Neural progenitor cell (in vitro differentiated cells): ENCODE results near the gene ZNF511. TPM values are rescaled to one million over a fixed set of nuclear protein-coding genes. Genes with fewer than 3 reads are reported as not detected.

Experiments
- DNase-seq: peaks from one replicate; pipeline ENCODE4 v3.0.0-alpha.2; 2016; ENCODE audit warnings: low spot score
- H2AFZ ChIP-seq: fragments of 200-600 bp; sonication (generic); replicated peaks from 2 replicates; pipeline ENCODE4 v1.6.1; 2016; ENCODE audit warnings: antibody characterized with exemption
- H3F3A ChIP-seq: fragments of 200-600 bp; sonication (generic); 2 replicates; pipeline ENCODE4 v1.6.1; 2016; ENCODE audit warnings: antibody characterized with exemption, low read depth
- H3K27ac ChIP-seq: fragments of 200-600 bp; sonication (generic); 2 replicates; pipeline ENCODE4 v1.5.1; 2016; ENCODE audit warnings: mild to moderate bottlenecking
- H3K27me3 ChIP-seq: fragments of 200-600 bp; sonication (generic); 2 replicates; pipeline ENCODE4 v1.6.1; 2016; ENCODE audit warnings: mild to moderate bottlenecking, moderate library complexity
- H3K36me3 ChIP-seq: fragments of 200-600 bp; sonication (generic); 2 replicates; pipeline ENCODE4 v1.5.1; 2016
- H3K4me1 ChIP-seq: fragments of 200-600 bp; sonication (generic); 2 replicates; pipeline ENCODE4 v1.6.1; 2016; ENCODE audit warnings: mixed run types
- H3K4me2 ChIP-seq: fragments of 200-600 bp; sonication (generic); 2 replicates; pipeline ENCODE4 v1.6.1; 2016
- H3K4me3 ChIP-seq: fragments of 200-600 bp; sonication (generic); 2 replicates; pipeline ENCODE4 v1.5.1; 2016
- H3K79me2 ChIP-seq: fragments of 200-600 bp; sonication (generic); 2 replicates; pipeline ENCODE4 v1.6.1; 2016; ENCODE audit warnings: low read depth
- H3K9ac ChIP-seq: fragments of 200-600 bp; sonication (generic); 2 replicates; pipeline ENCODE4 v1.6.1; 2016
- H3K9me3 ChIP-seq: fragments of 200-600 bp; sonication (generic); 2 replicates; pipeline ENCODE4 v1.5.1; 2016; ENCODE audit warnings: low read depth
- H4K20me1 ChIP-seq: fragments of 200-600 bp; sonication (generic); 2 replicates; pipeline ENCODE4 v1.6.1; 2016; ENCODE audit warnings: low read depth
- H3K27ac Mint-ChIP-seq: 3 replicates; pipeline ENCODE4 v1.8.0; 2021; ENCODE audit warnings: mixed read lengths
- H3K27me3 Mint-ChIP-seq: 2 replicates; pipeline ENCODE4 v1.8.0; 2022; ENCODE audit warnings: low read depth, mild to moderate bottlenecking, inconsistent platforms, moderate library complexity, mixed read lengths; ENCODE audit not compliant: insufficient read depth
- H3K36me3 Mint-ChIP-seq: 3 replicates; pipeline ENCODE4 v1.8.0; 2021; ENCODE audit warnings: mixed read lengths
- H3K4me1 Mint-ChIP-seq: 3 replicates; pipeline ENCODE4 v1.8.0; 2021; ENCODE audit warnings: mixed read lengths
- H3K4me3 Mint-ChIP-seq: 3 replicates; pipeline ENCODE4 v1.8.0; 2021; ENCODE audit warnings: mild to moderate bottlenecking, moderate library complexity, mixed read lengths
- H3K9me3 Mint-ChIP-seq: 3 replicates; pipeline ENCODE4 v1.8.0; 2020; ENCODE audit warnings: mixed read lengths
- CTCF ChIP-seq: fragments of 200-600 bp; sonication (generic); IDR thresholded peaks from 2 replicates; pipeline ENCODE4 v1.5.1; 2017; ENCODE audit warnings: antibody characterized with exemption, mild to moderate bottlenecking
- EZH2 ChIP-seq: fragments of 200-600 bp; sonication (generic); IDR thresholded peaks from 2 replicates; pipeline ENCODE4 v1.6.1; 2017; ENCODE audit warnings: antibody characterized with exemption, mild to moderate bottlenecking, moderate library complexity
- EZH2phosphoT487 ChIP-seq: fragments of 200-600 bp; sonication (generic); IDR thresholded peaks from 2 replicates; pipeline ENCODE4 v1.6.1; 2017; ENCODE audit warnings: antibody characterized with exemption
- total RNA-seq: library from RNA; depleted of rRNA; stranded (reverse); fragments of >200 nt; gene quantifications from 2 replicates; pipeline ENCODE4 v1.2.3, GENCODE V29; 2015; ENCODE audit warnings: low replicate concordance

ZNF511 gene
- total RNA-seq, 1 donor from 2014 or later: 44.4 TPM

GRCh38 chr10:133314911-133315310, 6.2 kb downstream of the ZNF511 start:
- H3K27ac Mint-ChIP-seq: no peak overlapping the region
- Histone ChIP-seq H3K27me3 (peaks cover 12% of the 10 kb centered on the region), H3K27ac (no peak overlapping the region), H3K36me3 (no peaks in the 10 kb centered on the region), H2AFZ (no peak overlapping the region), H3F3A (peaks cover 8% of the 10 kb centered on the region), H3K4me1 (no peaks in the 10 kb centered on the region), H3K4me3 (no peak overlapping the region), H4K20me1 (peaks cover 3% of the 10 kb centered on the region), H3K4me2 (no peak overlapping the region), H3K9ac (no peak overlapping the region), H3K9me3 (no peaks in the 10 kb centered on the region), H3K79me2 (no peaks in the 10 kb centered on the region)
- peaks cover 10% of the 10 kb centered on the region for H3K36me3 Mint-ChIP-seq
- H3K27me3 Mint-ChIP-seq: peaks cover 5% of the 10 kb centered on the region
- no peak for DNase-seq
- H3K9me3 Mint-ChIP-seq: no peaks in the 10 kb centered on the region
- TF ChIP-seq EZH2phosphoT487 (no peak), CTCF (no peak), EZH2 (no peak)
- H3K4me1 Mint-ChIP-seq: peaks cover 9% of the 10 kb centered on the region
- H3K4me3 Mint-ChIP-seq: no peak overlapping the region

- no peak overlapping the region for H3K27ac Mint-ChIP-seq
- no peak overlapping the region for H2AFZ ChIP-seq
- H3K36me3 ChIP-seq: no peaks in the 10 kb centered on the region
- peaks cover 9% of the 10 kb centered on the region for H3K4me1 Mint-ChIP-seq
- H3K4me2 ChIP-seq: no peak overlapping the region
- peaks cover 8% of the 10 kb centered on the region for H3F3A ChIP-seq
- no peaks in the 10 kb centered on the region for H3K4me1 ChIP-seq
- DNase-seq: no peak
- H3K4me3 Mint-ChIP-seq: no peak overlapping the region
- peaks cover 4% of the 10 kb centered on the region for H3K9me3 Mint-ChIP-seq
- H3K27me3 ChIP-seq: peaks cover 15% of the 10 kb centered on the region
- no peaks in the 10 kb centered on the region for H3K9me3 ChIP-seq
- H3K36me3 Mint-ChIP-seq: peaks cover 9% of the 10 kb centered on the region
- H3K4me3 ChIP-seq: no peak overlapping the region
- H4K20me1 ChIP-seq: peaks cover 3% of the 10 kb centered on the region
- no peaks in the 10 kb centered on the region for H3K79me2 ChIP-seq
- no peak overlapping the region for H3K9ac ChIP-seq
- TF ChIP-seq EZH2phosphoT487 (no peak), CTCF (no peak), EZH2 (no peak)
- H3K27me3 Mint-ChIP-seq: peaks cover 10% of the 10 kb centered on the region
- H3K27ac ChIP-seq: no peak overlapping the region
Measured at GRCh38 chr10:133315847-133316246, 7.1 kb downstream of the ZNF511 start.

- H3K79me2 ChIP-seq: no peaks in the 10 kb centered on the region
- peaks cover 4% of the 10 kb centered on the region for H3K9me3 Mint-ChIP-seq
- peaks cover 9% of the 10 kb centered on the region for H3K4me1 Mint-ChIP-seq
- H3K27me3 ChIP-seq: peaks cover 15% of the 10 kb centered on the region
- H3K4me1 ChIP-seq: no peaks in the 10 kb centered on the region
- no peak for TF ChIP-seq EZH2
- TF ChIP-seq CTCF: no peak
- TF ChIP-seq EZH2phosphoT487: no peak
- H3F3A ChIP-seq: peaks cover 8% of the 10 kb centered on the region
- H3K27ac Mint-ChIP-seq: no peak overlapping the region
- no peak for DNase-seq
- H3K36me3 Mint-ChIP-seq: peaks cover 5% of the 10 kb centered on the region
- H3K36me3 ChIP-seq: no peaks in the 10 kb centered on the region
- no peak overlapping the region for H3K27ac ChIP-seq
- H3K4me3 ChIP-seq: no peak overlapping the region
- no peak overlapping the region for H3K4me2 ChIP-seq
- no peak overlapping the region for H3K4me3 Mint-ChIP-seq
- H4K20me1 ChIP-seq: peaks cover 3% of the 10 kb centered on the region
- no peak overlapping the region for H2AFZ ChIP-seq
- no peak overlapping the region for H3K9ac ChIP-seq
- H3K27me3 Mint-ChIP-seq: peaks cover 10% of the 10 kb centered on the region
- no peaks in the 10 kb centered on the region for H3K9me3 ChIP-seq
Measured at GRCh38 chr10:133316266-133316665, 7.6 kb downstream of the ZNF511 start.
